CD14-positive monocyte (primary cell): ENCODE measurements around the gene SLC34A2. TPM values are rescaled to one million over a fixed set of nuclear protein-coding genes. Genes with fewer than 3 reads are reported as not detected.
"Not testable (repeated sequence)": the region's sequence is repeated elsewhere in the genome, so short reads cannot be mapped to it uniquely, and the experiment has no call there.

Experiments used
- DNase-seq, 3 donors: peaks; one replicate each; pipeline ENCODE4 v3.0.0-alpha.2; 2011 to 2022
- H2AFZ ChIP-seq: 2 replicates; pipeline ENCODE4 v1.6.0; 2012; ENCODE audit warnings: mild to moderate bottlenecking, low read depth, low read length, inconsistent platforms; ENCODE audit not compliant: insufficient read depth, poor library complexity, severe bottlenecking
- H3K27ac ChIP-seq, 2 donors: 1 replicate in 1 of 2; 2 replicates in 1 of 2; pipeline ENCODE4 v1.5.1; 2012 to 2013; ENCODE audit warnings: low read length in 2 of 2, control low read depth in 1 of 2, inconsistent platforms in 1 of 2, low read depth in 1 of 2, mild to moderate bottlenecking in 1 of 2
- H3K27me3 ChIP-seq, 2 donors: one replicate each; pipeline versions ENCODE4 v1.6.0 to v1.6.1; 2011 to 2013; ENCODE audit warnings: low read length in 2 of 2; ENCODE audit not compliant: control insufficient read depth in 2 of 2, insufficient read depth in 2 of 2
- H3K36me3 ChIP-seq, 2 donors: replicated peaks in 1 of 2; 1 replicate in 1 of 2; 2 replicates in 1 of 2; pipeline versions ENCODE4 v1.5.1 to v1.6.1; 2012 to 2013; ENCODE audit warnings: low read length in 2 of 2, control low read depth in 1 of 2, inconsistent platforms in 1 of 2, mild to moderate bottlenecking in 1 of 2; ENCODE audit not compliant: insufficient read depth in 2 of 2, control insufficient read depth in 1 of 2
- H3K4me1 ChIP-seq, 2 donors: 1 replicate in 1 of 2; 2 replicates in 1 of 2; pipeline versions ENCODE4 v1.5.1 to v1.6.1; 2012 to 2013; ENCODE audit warnings: low read length in 2 of 2, control low read depth in 1 of 2, inconsistent platforms in 1 of 2, mild to moderate bottlenecking in 1 of 2, moderate library complexity in 1 of 2; ENCODE audit not compliant: insufficient read depth in 2 of 2, control insufficient read depth in 1 of 2
- H3K4me2 ChIP-seq: replicated peaks from 2 replicates; pipeline ENCODE3; 2012; ENCODE audit warnings: low read length, moderate library complexity, mild to moderate bottlenecking; ENCODE audit not compliant: poor library complexity, severe bottlenecking; ENCODE audit errors: extremely low read depth
- H3K4me3 ChIP-seq, 3 experiments: fragments of 200-600 bp in 1 of 3; sonication (generic) in 1 of 3; replicated peaks in 1 of 3; 1 replicate in 2 of 3; 2 replicates in 1 of 3; pipeline ENCODE4 v1.5.1; 2011 to 2013; ENCODE audit warnings: low read length in 3 of 3, mild to moderate bottlenecking in 3 of 3, control low read depth in 2 of 3, low read depth in 2 of 3, inconsistent platforms in 1 of 3, moderate library complexity in 1 of 3
- H3K79me2 ChIP-seq: 2 replicates; pipeline ENCODE4 v1.6.0; 2012; ENCODE audit warnings: mild to moderate bottlenecking, control low read depth, inconsistent platforms, low read length, moderate library complexity; ENCODE audit not compliant: insufficient read depth
- H3K9ac ChIP-seq: 2 replicates; pipeline ENCODE4 v1.6.0; 2017; ENCODE audit warnings: low read length, mild to moderate bottlenecking; ENCODE audit not compliant: insufficient read depth, poor library complexity, severe bottlenecking
- H3K9me3 ChIP-seq, 2 donors: replicated peaks in 1 of 2; 1 replicate in 1 of 2; 2 replicates in 1 of 2; pipeline versions ENCODE4 v1.5.1 to v1.6.1; 2012 to 2013; ENCODE audit warnings: low read length in 2 of 2, control low read depth in 1 of 2; ENCODE audit not compliant: control insufficient read depth in 1 of 2, insufficient read depth in 1 of 2
- H4K20me1 ChIP-seq: 2 replicates; pipeline ENCODE4 v1.6.0; 2012; ENCODE audit warnings: mild to moderate bottlenecking, low read length, control low read depth, moderate library complexity; ENCODE audit not compliant: insufficient read depth
- H3K27ac Mint-ChIP-seq, 7 donors: one replicate each; pipeline ENCODE4 v1.8.0; 2020; ENCODE audit warnings: mild to moderate bottlenecking in 7 of 7, mixed read lengths in 7 of 7, moderate library complexity in 6 of 7, inconsistent platforms in 2 of 7
- H3K27me3 Mint-ChIP-seq, 3 donors: one replicate each; pipeline ENCODE4 v1.8.0; 2021 to 2022; ENCODE audit warnings: low read depth in 3 of 3, mild to moderate bottlenecking in 3 of 3, mixed read lengths in 3 of 3, moderate library complexity in 3 of 3, inconsistent platforms in 1 of 3
- H3K36me3 Mint-ChIP-seq, 2 donors: one replicate each; pipeline ENCODE4 v1.8.0; 2020; ENCODE audit warnings: mixed read lengths in 2 of 2, inconsistent platforms in 1 of 2, mild to moderate bottlenecking in 1 of 2
- H3K4me1 Mint-ChIP-seq: one replicate; pipeline ENCODE4 v1.8.0; 2020; ENCODE audit warnings: mild to moderate bottlenecking, mixed read lengths
- H3K4me3 Mint-ChIP-seq, 2 donors: one replicate each; pipeline ENCODE4 v1.8.0; 2020; ENCODE audit warnings: mild to moderate bottlenecking in 2 of 2, mixed read lengths in 2 of 2, moderate library complexity in 1 of 2
- H3K9me3 Mint-ChIP-seq, 7 donors: one replicate each; pipeline ENCODE4 v1.8.0; 2020 to 2022; ENCODE audit warnings: mixed read lengths in 7 of 7, mild to moderate bottlenecking in 6 of 7, moderate library complexity in 6 of 7, inconsistent platforms in 2 of 7
- WGBS: methylation state at CpG from one replicate; pipeline ENCODE4 v1.1.5; 2013; ENCODE audit warnings: missing lambda C conversion rate; ENCODE audit not compliant: insufficient coverage; 5-methylcytosine and 5-hydroxymethylcytosine counted together
- intact Hi-C, 2 donors: fragments of 100-400 bp; cut with micrococcal nuclease; formaldehyde crosslinking; loops; one replicate each; pipeline versions ENCODE4 v1.15.0 to v1.15.1; 2023
- polyA plus RNA-seq, 3 donors: library from polyadenylated mRNA; depleted of rRNA in 1 of 3; unstranded in 2 of 3; stranded (reverse) in 1 of 3; fragments of 300-500 nt in 2 of 3; fragments of >200 nt in 1 of 3; fragmentation: Illumina TruSeq in 2 of 3; gene quantifications; 1 replicate in 2 of 3; 2 replicates in 1 of 3; pipeline ENCODE4 v1.2.3, GENCODE V29; 2012 to 2021
- TF ChIP-seq, protein P1 (sequence below): fragments of 200-600 bp; IDR thresholded peaks from one replicate; pipeline ENCODE4 v1.8.0; 2022; ENCODE audit warnings: antibody characterized with exemption, mild to moderate bottlenecking

Gene SLC34A2
- polyA plus RNA-seq, 3 donors: not detected

DNA sequence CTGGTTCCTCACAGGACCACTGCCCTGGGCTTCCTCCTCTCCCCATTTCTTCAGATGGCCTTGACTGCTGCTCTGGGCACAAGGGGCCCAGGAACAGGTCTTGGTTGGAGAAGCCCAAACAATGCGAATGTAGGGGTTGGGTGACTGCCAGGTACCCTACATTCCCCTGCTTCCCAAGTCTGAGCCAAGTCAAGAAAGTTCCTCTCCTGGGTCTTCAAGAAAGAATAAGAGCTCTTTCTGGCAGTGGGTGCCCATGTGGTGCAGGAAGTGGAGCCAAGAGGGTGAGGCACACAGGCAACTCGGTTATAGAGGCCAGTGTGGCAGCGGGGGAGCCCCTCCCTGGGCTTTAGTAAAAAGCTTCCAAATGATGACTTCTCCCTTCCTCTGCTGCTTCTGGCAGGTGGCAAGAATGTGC, 2.7 kb downstream of the SLC34A2 start:
- Histone ChIP-seq H2AFZ (no peak overlapping the region), H3K27ac (no peak overlapping the region), H3K4me3 (no peak overlapping the region), H3K4me2 (no peak overlapping the region), H3K4me1 (no peaks in the 10 kb centered on the region), H3K36me3 (no peaks in the 10 kb centered on the region), H3K27me3 (peaks cover 20 to 42% of the 10 kb centered on the region in 2 donors), H4K20me1 (no peaks in the 10 kb centered on the region), H3K9ac (no peak overlapping the region), H3K9me3 (no peaks in the 10 kb centered on the region), H3K79me2 (no peaks in the 10 kb centered on the region)
- peaks cover 0 to 4% (median 0%) of the 10 kb centered on the region in 7 donors for H3K9me3 Mint-ChIP-seq
- TF ChIP-seq, protein P1, sequence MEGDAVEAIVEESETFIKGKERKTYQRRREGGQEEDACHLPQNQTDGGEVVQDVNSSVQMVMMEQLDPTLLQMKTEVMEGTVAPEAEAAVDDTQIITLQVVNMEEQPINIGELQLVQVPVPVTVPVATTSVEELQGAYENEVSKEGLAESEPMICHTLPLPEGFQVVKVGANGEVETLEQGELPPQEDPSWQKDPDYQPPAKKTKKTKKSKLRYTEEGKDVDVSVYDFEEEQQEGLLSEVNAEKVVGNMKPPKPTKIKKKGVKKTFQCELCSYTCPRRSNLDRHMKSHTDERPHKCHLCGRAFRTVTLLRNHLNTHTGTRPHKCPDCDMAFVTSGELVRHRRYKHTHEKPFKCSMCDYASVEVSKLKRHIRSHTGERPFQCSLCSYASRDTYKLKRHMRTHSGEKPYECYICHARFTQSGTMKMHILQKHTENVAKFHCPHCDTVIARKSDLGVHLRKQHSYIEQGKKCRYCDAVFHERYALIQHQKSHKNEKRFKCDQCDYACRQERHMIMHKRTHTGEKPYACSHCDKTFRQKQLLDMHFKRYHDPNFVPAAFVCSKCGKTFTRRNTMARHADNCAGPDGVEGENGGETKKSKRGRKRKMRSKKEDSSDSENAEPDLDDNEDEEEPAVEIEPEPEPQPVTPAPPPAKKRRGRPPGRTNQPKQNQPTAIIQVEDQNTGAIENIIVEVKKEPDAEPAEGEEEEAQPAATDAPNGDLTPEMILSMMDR: no peak
- no peaks in the 10 kb centered on the region for H3K4me1 Mint-ChIP-seq
- H3K27ac Mint-ChIP-seq: no peak overlapping the region
- peaks cover 23 to 43% (median 40%) of the 10 kb centered on the region in 3 donors for H3K27me3 Mint-ChIP-seq
- WGBS: no CpG with 5 or more reads among the region's 3 CpGs
- intact Hi-C loops: no loop called here
- DNase-seq: no peak
- H3K4me3 Mint-ChIP-seq: no peak overlapping the region
- no peaks in the 10 kb centered on the region for H3K36me3 Mint-ChIP-seq

DNA sequence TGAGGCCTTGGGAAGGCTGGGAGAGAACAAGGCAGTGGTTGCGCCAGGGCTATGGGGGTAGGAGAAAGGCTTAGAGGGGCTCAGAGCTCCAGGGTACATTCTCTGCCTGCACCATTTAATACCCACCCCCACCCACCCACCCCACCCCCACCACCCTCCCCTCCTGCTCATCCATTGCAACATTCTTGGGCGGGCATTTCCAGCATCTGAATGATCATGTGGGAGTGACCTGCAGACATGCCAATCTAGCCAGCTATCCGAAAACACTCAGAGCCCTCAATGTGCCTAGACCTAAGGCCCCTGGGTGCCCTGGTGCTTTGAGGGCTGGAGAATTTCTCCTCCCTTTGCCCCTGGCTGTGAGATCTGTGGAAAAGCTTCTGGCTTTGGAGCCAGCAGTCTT, 3.1 kb downstream of the SLC34A2 start:
- no peak for DNase-seq
- no peaks in the 10 kb centered on the region for H3K9me3 ChIP-seq
- Mint-ChIP-seq H3K27me3 (peaks cover 23 to 42% (median 37%) of the 10 kb centered on the region in 3 donors), H3K36me3 (no peaks in the 10 kb centered on the region), H3K27ac (no peak overlapping the region), H3K9me3 (peaks cover 0 to 4% (median 0%) of the 10 kb centered on the region in 7 donors), H3K4me3 (no peak overlapping the region), H3K4me1 (no peaks in the 10 kb centered on the region)
- H3K27ac ChIP-seq: no peak overlapping the region
- H3K4me2 ChIP-seq: no peak overlapping the region
- H3K9ac ChIP-seq: no peak overlapping the region
- no peak overlapping the region for H3K4me3 ChIP-seq
- H3K79me2 ChIP-seq: no peaks in the 10 kb centered on the region
- intact Hi-C loops: no loop called here
- 92% methylated on average over 2 of the region's 3 CpGs for WGBS
- no peaks in the 10 kb centered on the region for H4K20me1 ChIP-seq
- H3K36me3 ChIP-seq: no peaks in the 10 kb centered on the region
- H3K4me1 ChIP-seq: no peaks in the 10 kb centered on the region
- peaks cover 20 to 40% of the 10 kb centered on the region in 2 donors for H3K27me3 ChIP-seq
- TF ChIP-seq, protein P1: no peak
- no peak overlapping the region for H2AFZ ChIP-seq

DNA sequence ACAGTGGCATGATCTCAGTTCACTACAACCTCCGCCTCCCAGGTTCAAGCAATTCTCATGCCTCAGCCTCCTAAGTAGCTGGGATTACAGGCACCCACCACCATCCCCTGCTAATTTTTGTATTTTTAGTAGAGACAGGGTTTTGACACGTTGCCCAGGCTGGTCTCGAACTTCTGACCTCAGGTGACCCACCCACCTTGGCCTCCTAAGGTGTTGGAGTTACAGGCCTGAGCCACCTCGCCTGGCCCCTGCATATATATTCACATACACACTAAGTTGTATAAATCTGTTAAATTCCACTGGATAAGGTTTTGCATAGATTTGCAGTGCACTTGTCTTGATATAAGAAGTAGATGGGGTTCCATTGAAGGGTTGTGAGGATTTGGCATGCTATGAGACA, 5.8 kb downstream of the SLC34A2 start:
- peaks cover 8 to 21% (median 13%) of the 10 kb centered on the region in 3 donors for H3K27me3 Mint-ChIP-seq
- H3K4me2 ChIP-seq, H4K20me1 ChIP-seq, H3K9me3 Mint-ChIP-seq, H3K27ac Mint-ChIP-seq, H3K9me3 ChIP-seq, H3K27ac ChIP-seq, DNase-seq, H3K4me1 Mint-ChIP-seq, H3K4me3 Mint-ChIP-seq, H3K36me3 Mint-ChIP-seq, H3K79me2 ChIP-seq, H3K4me1 ChIP-seq, H3K4me3 ChIP-seq, H3K36me3 ChIP-seq, H3K9ac ChIP-seq, H2AFZ ChIP-seq, intact Hi-C loops: not testable (repeated sequence)
- H3K27me3 ChIP-seq: peaks cover 6 to 16% of the 10 kb centered on the region in 2 donors
- WGBS: no CpG with 5 or more reads among the region's 4 CpGs
